ENCODE data around the gene HINT2.

Gene HINT2

DNA sequence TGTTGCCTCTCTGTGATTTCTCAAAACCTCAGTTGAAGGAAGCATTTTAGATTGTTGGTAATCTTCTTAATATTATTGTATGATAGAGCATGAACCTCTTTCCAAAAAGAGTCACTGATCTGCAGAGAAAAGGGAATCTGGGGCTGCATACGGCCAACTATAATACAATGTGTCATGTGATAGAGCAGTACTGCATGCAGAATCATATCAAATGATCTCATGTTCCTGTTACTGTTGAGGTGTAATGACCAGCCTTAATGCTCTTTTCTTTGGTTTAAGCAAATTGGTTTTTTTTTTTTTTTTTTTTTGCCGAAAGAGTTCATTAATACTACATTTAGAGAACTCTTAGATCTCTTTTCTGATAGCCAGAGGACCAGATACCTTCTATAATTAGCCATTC lies 47.8 kb downstream of the HINT2 start:
- H3K4me3 Mint-ChIP-seq: no peak overlapping the region
- no peaks in the 10 kb centered on the region for H3K36me3 Mint-ChIP-seq
- no peak for DNase-seq (ENCODE audit: low spot score in 2 of 2)
- no peaks in the 10 kb centered on the region for H3K9me3 Mint-ChIP-seq
- H3K4me1 Mint-ChIP-seq: peaks cover 4% of the 10 kb centered on the region
- H3K27me3 Mint-ChIP-seq: no peaks in the 10 kb centered on the region
- ATAC-seq (ENCODE audit: low read depth): no peak
- H3K27ac Mint-ChIP-seq: no peak overlapping the region

GRCh38 chr9:35763803-35764202 lies 51.0 kb downstream of the HINT2 start:
- no peaks in the 10 kb centered on the region for H3K36me3 Mint-ChIP-seq
- H3K9me3 Mint-ChIP-seq: no peaks in the 10 kb centered on the region
- no peak overlapping the region for H3K4me3 Mint-ChIP-seq
- DNase-seq (ENCODE audit: low spot score in 2 of 2): no peak
- no peaks in the 10 kb centered on the region for H3K27me3 Mint-ChIP-seq
- no peak overlapping the region for H3K27ac Mint-ChIP-seq
- ATAC-seq (ENCODE audit: low read depth): no peak
- H3K4me1 Mint-ChIP-seq: peaks cover 16% of the 10 kb centered on the region

DNA sequence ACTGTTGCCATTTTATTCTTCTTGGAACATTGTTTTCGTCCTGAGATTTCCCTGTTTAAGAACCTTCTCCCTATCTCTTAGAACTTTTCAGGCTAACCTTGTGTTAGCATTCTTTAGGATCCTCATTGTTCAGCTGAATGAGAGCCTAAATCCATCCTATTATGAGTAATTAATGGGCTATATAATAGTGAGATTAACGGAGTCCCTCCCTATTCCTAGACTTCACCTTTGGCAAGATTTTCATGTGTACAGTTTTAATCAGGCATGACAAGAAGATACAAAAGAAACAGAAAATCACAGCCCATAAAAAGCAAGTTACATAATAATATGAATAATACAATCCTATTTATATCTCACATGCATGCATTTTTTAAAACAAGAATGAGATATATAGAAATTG lies 51.7 kb downstream of the HINT2 start:
- ATAC-seq (ENCODE audit: low read depth) (no peak), DNase-seq (ENCODE audit: low spot score in 2 of 2) (no peak)
- Mint-ChIP-seq H3K27ac (no peak overlapping the region), H3K27me3 (no peaks in the 10 kb centered on the region), H3K4me3 (no peak overlapping the region), H3K36me3 (no peaks in the 10 kb centered on the region), H3K4me1 (peaks cover 20% of the 10 kb centered on the region), H3K9me3 (no peaks in the 10 kb centered on the region)

Data from memory B cell (primary cell).